LNCaP clone FGC (cell line): ENCODE data around the gene CRTC1.

Experiments
- DNase-seq: peaks from one replicate; pipeline ENCODE4 v3.0.0-alpha.2; 2011; ENCODE audit warnings: low read depth
- H3K4me3 ChIP-seq: 2 replicates; pipeline ENCODE4 v1.5.1; 2011; ENCODE audit warnings: mild to moderate bottlenecking, low read depth, low read length, control low read depth
- TF ChIP-seq, protein P1 (sequence below): IDR thresholded peaks from 2 replicates; pipeline ENCODE4 v1.5.1; 2012; ENCODE audit warnings: mild to moderate bottlenecking; ENCODE audit not compliant: control insufficient read depth, insufficient read depth; ENCODE audit errors: extremely low read depth

The CRTC1 gene

DNA sequence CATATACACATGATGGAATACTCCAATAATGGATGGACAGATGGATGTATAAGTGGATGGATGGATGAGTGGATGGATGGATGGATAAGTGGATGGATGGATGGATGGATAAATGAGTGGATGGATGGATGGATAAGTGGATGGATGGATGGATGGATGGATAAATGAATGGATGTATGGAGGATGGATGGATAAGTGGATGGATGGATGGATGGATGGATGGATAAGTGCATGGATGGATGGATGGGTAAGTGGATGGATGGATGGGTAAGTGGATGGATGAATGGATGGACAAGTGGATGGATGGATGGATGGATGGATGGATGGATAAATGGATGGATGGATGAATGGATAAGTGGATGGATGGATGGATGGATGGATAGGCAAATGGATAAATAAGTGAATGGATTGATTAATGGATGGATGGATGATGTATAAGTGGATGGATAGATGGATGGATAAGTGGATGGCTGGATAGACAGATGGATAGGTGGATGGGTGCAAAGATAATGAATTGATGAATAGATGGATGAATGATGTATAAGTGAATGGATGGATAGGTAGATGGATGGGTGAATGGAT lies 116.0 kb downstream of the CRTC1 start:
- TF ChIP-seq, protein P1, sequence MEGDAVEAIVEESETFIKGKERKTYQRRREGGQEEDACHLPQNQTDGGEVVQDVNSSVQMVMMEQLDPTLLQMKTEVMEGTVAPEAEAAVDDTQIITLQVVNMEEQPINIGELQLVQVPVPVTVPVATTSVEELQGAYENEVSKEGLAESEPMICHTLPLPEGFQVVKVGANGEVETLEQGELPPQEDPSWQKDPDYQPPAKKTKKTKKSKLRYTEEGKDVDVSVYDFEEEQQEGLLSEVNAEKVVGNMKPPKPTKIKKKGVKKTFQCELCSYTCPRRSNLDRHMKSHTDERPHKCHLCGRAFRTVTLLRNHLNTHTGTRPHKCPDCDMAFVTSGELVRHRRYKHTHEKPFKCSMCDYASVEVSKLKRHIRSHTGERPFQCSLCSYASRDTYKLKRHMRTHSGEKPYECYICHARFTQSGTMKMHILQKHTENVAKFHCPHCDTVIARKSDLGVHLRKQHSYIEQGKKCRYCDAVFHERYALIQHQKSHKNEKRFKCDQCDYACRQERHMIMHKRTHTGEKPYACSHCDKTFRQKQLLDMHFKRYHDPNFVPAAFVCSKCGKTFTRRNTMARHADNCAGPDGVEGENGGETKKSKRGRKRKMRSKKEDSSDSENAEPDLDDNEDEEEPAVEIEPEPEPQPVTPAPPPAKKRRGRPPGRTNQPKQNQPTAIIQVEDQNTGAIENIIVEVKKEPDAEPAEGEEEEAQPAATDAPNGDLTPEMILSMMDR = no peak
- no peak for DNase-seq
- H3K4me3 ChIP-seq = no peak overlapping the region

DNA sequence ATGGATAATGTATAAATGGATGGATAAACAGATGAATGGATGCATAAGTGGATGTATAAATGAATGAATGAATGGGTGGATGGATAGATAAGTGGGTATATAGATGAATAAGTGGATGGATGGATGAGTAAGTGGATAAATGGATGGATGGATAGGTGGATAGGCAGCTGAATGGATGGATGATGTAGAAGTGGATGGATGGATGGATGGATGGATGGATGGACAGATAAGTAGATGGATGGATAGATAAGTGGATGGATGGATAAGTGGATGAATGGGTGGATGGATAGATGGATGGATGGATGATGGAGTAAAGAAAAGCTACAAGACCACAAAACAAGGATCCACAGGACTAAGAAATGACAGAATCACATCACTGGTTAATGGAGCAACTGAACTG lies 116.6 kb downstream of the CRTC1 start:
- no peak overlapping the region for H3K4me3 ChIP-seq
- no peak for DNase-seq
- TF ChIP-seq, protein P1 = no peak

DNA sequence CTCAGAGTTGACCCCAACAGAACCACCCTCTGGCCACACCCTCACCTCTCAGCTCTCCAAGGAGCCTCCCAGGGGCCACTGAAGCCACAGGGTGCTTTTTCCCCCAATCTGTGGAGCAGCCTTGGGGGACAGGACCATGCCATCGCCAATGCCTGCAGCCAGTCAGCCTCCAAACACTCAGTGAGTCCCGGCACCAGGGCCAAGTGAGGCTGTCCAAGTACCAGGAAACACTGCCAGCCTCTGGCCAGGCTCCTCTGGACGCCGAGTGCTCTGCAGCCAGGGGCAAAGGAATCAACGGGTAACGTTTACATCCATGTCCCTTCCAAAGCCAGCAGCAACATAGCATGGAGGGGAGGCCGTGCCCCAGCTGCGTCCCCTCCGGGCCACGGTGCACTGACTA lies 117.2 kb downstream of the CRTC1 start:
- TF ChIP-seq, protein P1 = no peak
- DNase-seq = no peak
- H3K4me3 ChIP-seq = no peak overlapping the region

DNA sequence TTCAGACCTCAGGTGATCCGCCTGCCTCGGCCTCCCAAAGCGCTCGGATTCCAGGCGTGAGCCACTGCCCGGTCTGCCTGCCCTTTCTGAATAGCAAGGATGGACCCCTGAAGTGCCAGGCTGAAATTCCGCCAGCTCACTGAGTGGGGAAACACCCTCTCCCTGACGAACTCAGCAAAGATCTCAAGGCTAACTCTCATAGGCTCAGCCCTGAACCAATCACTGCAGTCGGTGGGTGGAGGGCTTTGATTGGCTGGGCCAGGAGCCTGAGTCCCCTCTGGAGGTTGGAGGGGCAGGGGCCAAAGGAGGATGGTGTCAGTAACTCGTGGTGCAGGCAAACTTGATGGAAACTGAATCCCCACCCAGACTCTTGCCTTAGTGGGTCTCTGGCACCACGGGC lies 118.9 kb downstream of the CRTC1 start:
- H3K4me3 ChIP-seq = no peak overlapping the region
- TF ChIP-seq, protein P1 = no peak
- no peak for DNase-seq

DNA sequence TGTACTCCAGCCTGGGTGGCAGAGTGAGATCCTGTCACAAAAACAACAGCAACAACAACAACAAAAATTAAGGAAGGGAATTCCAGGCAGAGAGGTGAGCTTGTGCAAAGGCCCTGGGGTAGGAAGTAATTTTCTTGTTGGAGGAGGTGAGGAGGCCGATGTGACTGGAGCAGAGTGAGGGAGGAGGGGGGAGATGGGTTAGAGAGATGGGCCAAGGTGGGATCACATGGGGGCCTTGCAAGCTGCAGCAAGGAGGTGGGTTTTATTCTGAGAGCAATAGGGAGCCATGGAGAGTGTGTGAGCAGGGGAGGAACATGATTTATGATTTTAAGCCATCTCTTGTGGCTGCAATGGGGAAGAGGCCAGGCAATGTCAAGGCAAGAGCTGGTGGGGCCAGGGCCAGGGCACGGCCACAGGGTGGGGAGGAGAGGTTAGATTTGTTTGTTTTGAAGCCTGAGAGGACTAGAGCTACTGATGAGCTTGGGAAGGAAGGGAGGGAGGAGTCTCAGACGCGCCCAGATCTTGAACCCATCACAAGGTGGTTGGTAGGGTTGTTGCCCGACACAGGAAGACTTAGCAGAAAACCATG lies 120.2 kb downstream of the CRTC1 start:
- TF ChIP-seq, protein P1 = no peak
- no peak for DNase-seq
- H3K4me3 ChIP-seq = no peak overlapping the region

DNA sequence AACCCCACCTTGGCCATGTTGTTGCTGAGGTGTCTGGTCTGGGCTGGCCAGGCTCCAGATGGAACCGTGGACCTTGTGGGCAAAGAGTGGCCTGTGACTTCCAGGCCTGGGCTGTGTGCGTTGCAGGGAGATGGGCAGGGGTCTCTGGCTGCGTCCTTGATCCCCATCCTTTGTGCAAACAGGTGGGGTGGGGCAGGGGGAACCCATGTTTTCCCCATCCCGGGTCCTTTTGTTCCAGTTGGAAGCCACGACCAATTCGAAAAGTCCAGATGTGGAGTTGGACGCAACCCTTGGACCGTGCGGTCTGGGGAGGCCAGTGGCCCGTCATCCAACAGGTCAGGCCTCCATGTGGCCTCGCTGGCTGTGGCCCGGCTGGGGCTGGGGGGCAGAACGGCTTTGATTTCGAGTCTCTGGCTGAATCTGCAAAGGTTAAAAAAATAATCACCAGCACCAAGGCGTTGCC lies 120.7 kb downstream of the CRTC1 start:
- no peak for DNase-seq
- TF ChIP-seq, protein P1 = no peak
- H3K4me3 ChIP-seq = no peak overlapping the region

DNA sequence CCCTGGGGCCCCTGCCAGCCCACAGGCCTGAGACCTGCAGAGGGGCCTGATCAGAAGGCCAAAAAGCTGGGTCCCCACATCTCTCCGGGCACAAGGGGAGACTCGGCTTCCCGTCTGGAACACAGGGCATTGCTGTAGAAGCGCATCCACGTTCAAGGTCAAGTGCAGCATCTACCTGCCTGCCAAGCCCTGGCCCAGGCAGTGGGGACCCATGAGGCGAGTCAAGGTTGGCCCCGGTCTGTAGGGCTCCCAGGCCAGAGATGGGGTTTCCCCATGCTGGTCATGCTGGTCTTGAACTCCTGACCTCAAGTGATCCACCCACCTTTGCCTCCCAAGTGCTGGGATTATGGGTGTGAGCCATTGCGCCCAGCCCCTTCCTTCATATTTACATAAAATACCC lies 121.2 kb downstream of the CRTC1 start:
- H3K4me3 ChIP-seq = no peak overlapping the region
- DNase-seq = no peak
- TF ChIP-seq, protein P1 = no peak
